HCT116 (cell line): Measurements from ENCODE around the gene CLASP1. TPM values are rescaled to one million over a fixed set of nuclear protein-coding genes. Genes with fewer than 3 reads are reported as not detected.

Experiments used
- ATAC-seq: fragments of 200-7000 bp; cut with Tn5 transposase; 2 replicates; pipeline ENCODE4 v1.9.1; 2020; ENCODE audit warnings: mild to moderate bottlenecking, moderate library complexity
- BruUV-seq: library from RNA; stranded (reverse); fragments of 400-500 nt; replicated peaks from 2 replicates; lab custom pipeline; 2021; lab: Mats Ljungman, UMichigan
- CTCF ChIA-PET: fragments of 300-600 bp; sonication (Branson Sonifier 250); formaldehyde crosslinking; loops from one replicate; lab custom pipeline; 2021; ENCODE audit warnings: antibody characterized with exemption; lab: Charles Lee
- POLR2A ChIA-PET: fragments of 300-600, 350-600 bp; sonication (Branson Sonifier 250); formaldehyde crosslinking; loops from one replicate; lab custom pipeline; 2021; ENCODE audit warnings: antibody characterized with exemption; lab: Charles Lee
- RAD21 ChIA-PET, 2 experiments: fragments of 300-600 bp; sonication (Branson Sonifier 250); formaldehyde crosslinking; loops; one replicate each; lab custom pipeline; 2023; ENCODE audit warnings: low total read pairs in 2 of 2; ENCODE audit not compliant: uncharacterized antibody in 2 of 2, unreplicated experiment in 2 of 2, low non-redundant PET in 1 of 2; lab: Charles Lee
- DNase-seq: peaks from one replicate; pipeline ENCODE4 v3.0.0-alpha.2; 2010; ENCODE audit warnings: low read depth, low spot score
- H2AFZ ChIP-seq: fragments of 200-600 bp; shearing (Covaris generic), sonication (generic); 2 replicates; pipeline ENCODE4 v1.6.1; 2017; ENCODE audit warnings: low read depth, mixed run types, mixed read lengths, antibody characterized with exemption, low read length; ENCODE audit not compliant: poor library complexity, severe bottlenecking
- H3K27ac ChIP-seq: 2 replicates; pipeline ENCODE4 v1.5.1; 2012; ENCODE audit warnings: low read depth, low read length
- H3K27me3 ChIP-seq: fragments of 200-600 bp; sonication (generic); 2 replicates; pipeline ENCODE4 v1.6.1; 2016; ENCODE audit warnings: mixed run types, low read length, mixed read lengths; ENCODE audit not compliant: insufficient read depth
- H3K36me3 ChIP-seq, 2 experiments: fragments of 200-500 bp in 1 of 2; fragments of 200-600 bp in 1 of 2; sonication (Bioruptor generic) in 1 of 2; sonication (generic) in 1 of 2; 2 replicates each; pipeline versions ENCODE4 v1.5.1 to v1.6.1; 2014 to 2016; ENCODE audit warnings: low read length in 2 of 2, inconsistent platforms in 1 of 2, mixed read lengths in 1 of 2, mixed run types in 1 of 2; ENCODE audit not compliant: insufficient read depth in 2 of 2, control insufficient read depth in 1 of 2
- H3K4me1 ChIP-seq, 2 experiments: fragments of 200-600 bp in 1 of 2; sonication (generic) in 1 of 2; 2 replicates each; pipeline versions ENCODE4 v1.5.1 to v1.6.1; 2012 to 2017; ENCODE audit warnings: low read length in 2 of 2, inconsistent platforms in 1 of 2, mild to moderate bottlenecking in 1 of 2, mixed read lengths in 1 of 2, mixed run types in 1 of 2, moderate library complexity in 1 of 2; ENCODE audit not compliant: insufficient read depth in 2 of 2, control insufficient read depth in 1 of 2
- H3K4me2 ChIP-seq: fragments of 200-600 bp; sonication (generic); 2 replicates; pipeline ENCODE4 v1.6.1; 2017; ENCODE audit warnings: mixed run types, low read length, mixed read lengths
- H3K4me3 ChIP-seq, 2 experiments: fragments of 200-600 bp in 1 of 2; sonication (generic) in 1 of 2; replicated peaks in 1 of 2; 2 replicates each; pipeline ENCODE4 v1.5.1; 2011 to 2016; ENCODE audit warnings: low read length in 2 of 2, control low read depth in 1 of 2, low read depth in 1 of 2, mild to moderate bottlenecking in 1 of 2, mixed read lengths in 1 of 2, mixed run types in 1 of 2
- H3K79me2 ChIP-seq: fragments of 200-600 bp; sonication (generic); 2 replicates; pipeline ENCODE4 v1.6.1; 2017; ENCODE audit warnings: mild to moderate bottlenecking, mixed run types, low read length, moderate library complexity, mixed read lengths; ENCODE audit not compliant: insufficient read depth
- H3K9ac ChIP-seq: fragments of 200-600 bp; sonication (generic); 2 replicates; pipeline ENCODE4 v1.6.1; 2016; ENCODE audit warnings: low read length, mixed read lengths
- H3K9me2 ChIP-seq: fragments of 200-600 bp; sonication (generic), shearing (Covaris generic); 2 replicates; pipeline ENCODE4 v1.6.1; 2017; ENCODE audit warnings: mixed run types, mild to moderate bottlenecking, moderate library complexity; ENCODE audit not compliant: insufficient read depth
- H3K9me3 ChIP-seq, 2 experiments: fragments of 200-500 bp in 1 of 2; fragments of 200-600 bp in 1 of 2; sonication (Bioruptor generic) in 1 of 2; sonication (generic) in 1 of 2; 2 replicates each; pipeline ENCODE4 v1.6.1; 2014 to 2017; ENCODE audit warnings: low read length in 2 of 2, mixed read lengths in 2 of 2, inconsistent platforms in 1 of 2, low read depth in 1 of 2, mild to moderate bottlenecking in 1 of 2, mixed run types in 1 of 2, moderate library complexity in 1 of 2; ENCODE audit not compliant: control insufficient read depth in 1 of 2, insufficient read depth in 1 of 2
- H4K20me1 ChIP-seq: fragments of 200-600 bp; sonication (generic), shearing (Covaris generic); 2 replicates; pipeline ENCODE4 v1.6.1; 2017; ENCODE audit warnings: mixed run types, mild to moderate bottlenecking, moderate library complexity; ENCODE audit not compliant: insufficient read depth
- ATF3 ChIP-seq: IDR thresholded peaks from 2 replicates; pipeline ENCODE4 v1.6.1; 2012
- CBX3 ChIP-seq: IDR thresholded peaks from 2 replicates; pipeline ENCODE4 v1.6.1; 2012; ENCODE audit warnings: low read depth
- CTCF ChIP-seq, 3 experiments: fragments of 200-600 bp in 1 of 3; sonication (generic) in 1 of 3; IDR thresholded peaks in 2 of 3; conservative IDR thresholded peaks in 1 of 3; 2 replicates each; pipeline ENCODE4 v1.5.1; 2012 to 2017; ENCODE audit warnings: low read depth in 2 of 3, low read length in 2 of 3, antibody characterized with exemption in 1 of 3, borderline replicate concordance in 1 of 3, control low read depth in 1 of 3, mild to moderate bottlenecking in 1 of 3, mixed read lengths in 1 of 3, mixed run types in 1 of 3, moderate library complexity in 1 of 3; ENCODE audit not compliant: insufficient read depth in 1 of 3
- ELF1 ChIP-seq: IDR thresholded peaks from 2 replicates; pipeline ENCODE4 v1.6.1; 2012; ENCODE audit warnings: low read depth, borderline replicate concordance
- FOSL1 ChIP-seq: IDR thresholded peaks from 2 replicates; pipeline ENCODE4 v1.6.1; 2012; ENCODE audit warnings: low read depth
- JUND ChIP-seq: IDR thresholded peaks from 2 replicates; pipeline ENCODE4 v1.6.1; 2012
- SRF ChIP-seq: IDR thresholded peaks from 2 replicates; pipeline ENCODE4 v1.6.1; 2012; ENCODE audit warnings: low read depth
- TCF7L2 ChIP-seq: IDR thresholded peaks from 2 replicates; pipeline ENCODE4 v1.7.0; 2011; ENCODE audit warnings: borderline replicate concordance, inconsistent platforms; ENCODE audit not compliant: insufficient read depth, insufficient read length; ENCODE audit errors: extremely low read depth
- YY1 ChIP-seq: IDR thresholded peaks from 2 replicates; pipeline ENCODE4 v1.6.1; 2011; ENCODE audit warnings: low read length, low read depth, moderate library complexity, mild to moderate bottlenecking; ENCODE audit not compliant: insufficient replicate concordance; ENCODE audit errors: extremely low read depth
- ZBTB33 ChIP-seq: IDR thresholded peaks from 2 replicates; pipeline ENCODE4 v1.6.1; 2011; ENCODE audit warnings: mild to moderate bottlenecking, low read length, moderate library complexity; ENCODE audit not compliant: insufficient replicate concordance; ENCODE audit errors: extremely low read depth
- ZFX ChIP-seq: fragments of 450-650 bp; IDR thresholded peaks from 2 replicates; pipeline ENCODE4 v1.6.1; 2017
- intact Hi-C: fragments of 100-400 bp; cut with micrococcal nuclease; formaldehyde crosslinking; loops from 2 replicates; pipeline ENCODE4 v1.10.0; 2022
- total RNA-seq: library from RNA; stranded (reverse); gene quantifications from one replicate; pipeline ENCODE4 v1.2.1, GENCODE V29; 2021; ENCODE audit not compliant: unreplicated experiment

Gene CLASP1
- total RNA-seq, 1 experiment from 2014 or later, result 41.9 TPM

- H4K20me1 ChIP-seq, result no peaks in the 10 kb centered on the region
- H3K79me2 ChIP-seq, result peaks cover 20% of the 10 kb centered on the region
- BruUV-seq, result no TSS peak
- intact Hi-C loops, result no loop called here
- no peak for TF ChIP-seq ZBTB33
- no peak for TF ChIP-seq SRF
- TF ChIP-seq TCF7L2, result no peak
- TF ChIP-seq CTCF (IDR thresholded peaks at IDR 0.05 in 2 of 3, conservative IDR thresholded peaks at IDR 0.05 in 1 of 3; ENCODE audit: borderline replicate concordance in 1 of 3, insufficient read depth in 1 of 3, low read depth in 2 of 3, low read length in 2 of 3), result no peak
- TF ChIP-seq CBX3, result no peak
- TF ChIP-seq ZFX, result no peak
- no peak for TF ChIP-seq FOSL1
- no peak for TF ChIP-seq ATF3
- no peak for TF ChIP-seq YY1
- TF ChIP-seq JUND, result no peak
- TF ChIP-seq ELF1, result no peak
- no peaks in the 10 kb centered on the region for H3K27me3 ChIP-seq
- ChIA-PET RAD21 (no interaction called here), POLR2A (no interaction called here), CTCF (no interaction called here)
- no peak overlapping the region for H3K4me3 ChIP-seq
- no peaks in the 10 kb centered on the region for H3K9me3 ChIP-seq
- peaks cover 0 to 8% of the 10 kb centered on the region in 2 experiments; a peak in 3 of 4 replicates for H3K4me1 ChIP-seq
- no peaks in the 10 kb centered on the region for H3K9me2 ChIP-seq
- no peak overlapping the region for H3K27ac ChIP-seq
- peaks cover 2 to 9% of the 10 kb centered on the region in 2 experiments; a peak in 3 of 4 replicates for H3K36me3 ChIP-seq
- no peak overlapping the region for H3K4me2 ChIP-seq
- H3K9ac ChIP-seq, result no peak overlapping the region
- no peak overlapping the region for H2AFZ ChIP-seq
- no peak for ATAC-seq
- DNase-seq, result no peak
Measured at GRCh38 chr2:121524685-121525425, 124.4 kb downstream of the CLASP1 start.
